ENCODE measurements around the gene HDC.

Gene HDC

GRCh38 chr15:50287324-50288116 lies 22.0 kb upstream of the HDC start:
- TF ChIP-seq CREB1 (IDR thresholded peaks at IDR 0.05; ENCODE audit: low read depth): no peak
- no peak for TF ChIP-seq EP300 (IDR thresholded peaks at IDR 0.05; ENCODE audit: borderline replicate concordance)
- no peak for TF ChIP-seq CEBPB (IDR thresholded peaks at IDR 0.05)
- TF ChIP-seq, protein P1, sequence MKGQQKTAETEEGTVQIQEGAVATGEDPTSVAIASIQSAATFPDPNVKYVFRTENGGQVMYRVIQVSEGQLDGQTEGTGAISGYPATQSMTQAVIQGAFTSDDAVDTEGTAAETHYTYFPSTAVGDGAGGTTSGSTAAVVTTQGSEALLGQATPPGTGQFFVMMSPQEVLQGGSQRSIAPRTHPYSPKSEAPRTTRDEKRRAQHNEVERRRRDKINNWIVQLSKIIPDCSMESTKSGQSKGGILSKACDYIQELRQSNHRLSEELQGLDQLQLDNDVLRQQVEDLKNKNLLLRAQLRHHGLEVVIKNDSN (IDR thresholded peaks at IDR 0.05): no peak
- TF ChIP-seq TEAD4 (IDR thresholded peaks at IDR 0.05): no peak
- TF ChIP-seq, protein P2, sequence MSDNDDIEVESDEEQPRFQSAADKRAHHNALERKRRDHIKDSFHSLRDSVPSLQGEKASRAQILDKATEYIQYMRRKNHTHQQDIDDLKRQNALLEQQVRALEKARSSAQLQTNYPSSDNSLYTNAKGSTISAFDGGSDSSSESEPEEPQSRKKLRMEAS (IDR thresholded peaks at IDR 0.05): no peak
- TF ChIP-seq EGR1 (IDR thresholded peaks at IDR 0.05): no peak
- TF ChIP-seq FOXM1 (IDR thresholded peaks at IDR 0.05; ENCODE audit: borderline replicate concordance, low read depth): no peak
- TF ChIP-seq TAF1 (IDR thresholded peaks at IDR 0.05; ENCODE audit: low read depth): no peak
- no peak for TF ChIP-seq RAD21 (IDR thresholded peaks at IDR 0.05; ENCODE audit: low read depth)
- TF ChIP-seq YY1 (IDR thresholded peaks at IDR 0.05; ENCODE audit: low read depth): no peak
- no peak for TF ChIP-seq NFIC (IDR thresholded peaks at IDR 0.05)
- TF ChIP-seq, protein P3, sequence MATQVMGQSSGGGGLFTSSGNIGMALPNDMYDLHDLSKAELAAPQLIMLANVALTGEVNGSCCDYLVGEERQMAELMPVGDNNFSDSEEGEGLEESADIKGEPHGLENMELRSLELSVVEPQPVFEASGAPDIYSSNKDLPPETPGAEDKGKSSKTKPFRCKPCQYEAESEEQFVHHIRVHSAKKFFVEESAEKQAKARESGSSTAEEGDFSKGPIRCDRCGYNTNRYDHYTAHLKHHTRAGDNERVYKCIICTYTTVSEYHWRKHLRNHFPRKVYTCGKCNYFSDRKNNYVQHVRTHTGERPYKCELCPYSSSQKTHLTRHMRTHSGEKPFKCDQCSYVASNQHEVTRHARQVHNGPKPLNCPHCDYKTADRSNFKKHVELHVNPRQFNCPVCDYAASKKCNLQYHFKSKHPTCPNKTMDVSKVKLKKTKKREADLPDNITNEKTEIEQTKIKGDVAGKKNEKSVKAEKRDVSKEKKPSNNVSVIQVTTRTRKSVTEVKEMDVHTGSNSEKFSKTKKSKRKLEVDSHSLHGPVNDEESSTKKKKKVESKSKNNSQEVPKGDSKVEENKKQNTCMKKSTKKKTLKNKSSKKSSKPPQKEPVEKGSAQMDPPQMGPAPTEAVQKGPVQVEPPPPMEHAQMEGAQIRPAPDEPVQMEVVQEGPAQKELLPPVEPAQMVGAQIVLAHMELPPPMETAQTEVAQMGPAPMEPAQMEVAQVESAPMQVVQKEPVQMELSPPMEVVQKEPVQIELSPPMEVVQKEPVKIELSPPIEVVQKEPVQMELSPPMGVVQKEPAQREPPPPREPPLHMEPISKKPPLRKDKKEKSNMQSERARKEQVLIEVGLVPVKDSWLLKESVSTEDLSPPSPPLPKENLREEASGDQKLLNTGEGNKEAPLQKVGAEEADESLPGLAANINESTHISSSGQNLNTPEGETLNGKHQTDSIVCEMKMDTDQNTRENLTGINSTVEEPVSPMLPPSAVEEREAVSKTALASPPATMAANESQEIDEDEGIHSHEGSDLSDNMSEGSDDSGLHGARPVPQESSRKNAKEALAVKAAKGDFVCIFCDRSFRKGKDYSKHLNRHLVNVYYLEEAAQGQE (IDR thresholded peaks at IDR 0.05; ENCODE audit: low read depth): no peak
- TF ChIP-seq TCF12 (IDR thresholded peaks at IDR 0.05; ENCODE audit: low read depth): no peak
- no peak for TF ChIP-seq ZBTB7A (IDR thresholded peaks at IDR 0.05; ENCODE audit: low read depth)

DNA sequence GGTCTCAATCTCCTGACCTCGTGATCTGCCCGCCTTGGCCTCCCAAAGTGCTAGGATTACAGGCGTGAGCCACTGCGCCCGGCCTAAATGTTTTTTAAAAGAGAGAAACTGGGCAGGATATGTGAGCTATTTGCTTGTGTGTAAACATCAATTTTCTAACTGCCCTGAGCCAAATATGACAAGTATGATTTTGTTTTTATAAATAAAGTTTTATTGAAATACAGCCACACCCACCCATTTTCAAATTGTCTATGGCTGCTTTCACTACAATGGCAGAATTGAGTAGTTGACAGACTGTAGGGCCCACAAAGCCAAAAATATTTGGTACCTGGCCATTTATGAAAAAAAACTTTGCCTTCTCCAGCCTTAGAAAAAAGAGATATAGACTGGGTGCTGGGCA lies 15.9 kb upstream of the HDC start:
- no peak for TF ChIP-seq EP300 (IDR thresholded peaks at IDR 0.05; ENCODE audit: borderline replicate concordance)
- no peak for TF ChIP-seq CREB1 (IDR thresholded peaks at IDR 0.05; ENCODE audit: low read depth)
- no peak for TF ChIP-seq NFIC (IDR thresholded peaks at IDR 0.05)
- no peak for TF ChIP-seq EGR1 (IDR thresholded peaks at IDR 0.05)
- TF ChIP-seq ZBTB7A (IDR thresholded peaks at IDR 0.05; ENCODE audit: low read depth): no peak
- no peak for TF ChIP-seq RAD21 (IDR thresholded peaks at IDR 0.05; ENCODE audit: low read depth)
- TF ChIP-seq TEAD4 (IDR thresholded peaks at IDR 0.05): no peak

- TF ChIP-seq FOXM1 (IDR thresholded peaks at IDR 0.05; ENCODE audit: borderline replicate concordance, low read depth) (no peak), NFIC (IDR thresholded peaks at IDR 0.05) (no peak), CEBPB (IDR thresholded peaks at IDR 0.05) (no peak), YY1 (IDR thresholded peaks at IDR 0.05; ENCODE audit: low read depth) (no peak), EGR1 (IDR thresholded peaks at IDR 0.05) (no peak), TEAD4 (IDR thresholded peaks at IDR 0.05) (no peak), CREB1 (IDR thresholded peaks at IDR 0.05; ENCODE audit: low read depth) (no peak), TAF1 (IDR thresholded peaks at IDR 0.05; ENCODE audit: low read depth) (no peak), EP300 (IDR thresholded peaks at IDR 0.05; ENCODE audit: borderline replicate concordance) (no peak), ZBTB7A (IDR thresholded peaks at IDR 0.05; ENCODE audit: low read depth) (no peak)
- TF ChIP-seq, protein P1 (IDR thresholded peaks at IDR 0.05): no peak
- TF ChIP-seq, protein P3 (IDR thresholded peaks at IDR 0.05; ENCODE audit: low read depth): no peak
- TF ChIP-seq, protein P2 (IDR thresholded peaks at IDR 0.05): no peak
These were observed 14.7 kb upstream of the HDC start for GRCh38 chr15:50280271-50280670.

DNA sequence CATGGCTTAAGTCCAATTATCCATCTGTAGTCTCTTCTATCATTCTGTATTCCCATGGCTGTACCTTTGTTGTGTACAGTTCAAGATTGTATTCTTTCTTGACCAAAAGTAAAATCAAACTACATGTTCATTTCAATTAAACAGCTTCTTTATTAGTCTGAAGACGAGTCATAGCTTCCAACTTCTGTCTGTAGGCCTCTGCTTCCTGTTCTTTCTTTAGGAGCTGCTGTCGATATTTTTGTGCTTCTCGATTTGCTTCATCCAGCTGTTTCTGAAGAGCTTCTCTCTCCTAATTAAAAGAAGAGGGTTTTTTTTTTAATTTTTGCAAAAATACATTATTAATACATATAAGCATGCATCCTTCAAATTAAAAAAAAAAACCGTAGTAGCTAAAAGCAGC lies 13.0 kb upstream of the HDC start:
- TF ChIP-seq EP300 (IDR thresholded peaks at IDR 0.05; ENCODE audit: borderline replicate concordance) (no peak), TEAD4 (IDR thresholded peaks at IDR 0.05) (no peak), NFIC (IDR thresholded peaks at IDR 0.05) (no peak), YY1 (IDR thresholded peaks at IDR 0.05; ENCODE audit: low read depth) (no peak), CEBPB (IDR thresholded peaks at IDR 0.05) (no peak), TCF12 (IDR thresholded peaks at IDR 0.05; ENCODE audit: low read depth) (no peak)

GRCh38 chr15:50277370-50277769 lies 11.8 kb upstream of the HDC start:
- TF ChIP-seq CREB1 (IDR thresholded peaks at IDR 0.05; ENCODE audit: low read depth) (no peak), TEAD4 (IDR thresholded peaks at IDR 0.05) (no peak), NFIC (IDR thresholded peaks at IDR 0.05) (no peak), YY1 (IDR thresholded peaks at IDR 0.05; ENCODE audit: low read depth) (no peak)
- TF ChIP-seq, protein P1 (IDR thresholded peaks at IDR 0.05): no peak
